ENCODE measurements around the gene DPY30. TPM values are rescaled to one million over a fixed set of nuclear protein-coding genes. Genes with fewer than 3 reads are reported as not detected.

The DPY30 gene
- total and polyA plus RNA-seq, 7 experiments from 2014 or later, result 21.4 to 169 (median 52.1) TPM

DNA sequence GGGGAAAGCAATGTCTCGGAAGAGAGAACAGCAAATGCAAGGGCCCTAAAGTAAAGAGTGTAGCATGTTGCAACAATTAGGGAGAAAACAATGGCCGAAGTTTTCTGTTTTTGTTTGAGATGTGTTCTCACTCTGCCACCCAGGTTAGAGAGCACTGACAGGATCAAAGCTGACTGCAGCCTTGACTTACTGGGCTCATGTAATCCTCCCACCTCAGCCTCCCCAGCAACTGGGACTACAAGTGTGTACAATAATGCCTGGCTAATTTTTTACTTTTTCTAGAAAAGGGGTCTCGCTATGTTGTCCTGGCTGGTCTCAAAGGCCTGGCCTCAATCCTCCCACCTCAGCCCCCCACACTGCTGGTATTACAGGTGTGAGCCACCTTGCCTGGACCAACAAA, 52.7 kb downstream of the DPY30 start:
- ATAC-seq, result no peak
- intact Hi-C loops (cut with micrococcal nuclease), result no loop called here

DNA sequence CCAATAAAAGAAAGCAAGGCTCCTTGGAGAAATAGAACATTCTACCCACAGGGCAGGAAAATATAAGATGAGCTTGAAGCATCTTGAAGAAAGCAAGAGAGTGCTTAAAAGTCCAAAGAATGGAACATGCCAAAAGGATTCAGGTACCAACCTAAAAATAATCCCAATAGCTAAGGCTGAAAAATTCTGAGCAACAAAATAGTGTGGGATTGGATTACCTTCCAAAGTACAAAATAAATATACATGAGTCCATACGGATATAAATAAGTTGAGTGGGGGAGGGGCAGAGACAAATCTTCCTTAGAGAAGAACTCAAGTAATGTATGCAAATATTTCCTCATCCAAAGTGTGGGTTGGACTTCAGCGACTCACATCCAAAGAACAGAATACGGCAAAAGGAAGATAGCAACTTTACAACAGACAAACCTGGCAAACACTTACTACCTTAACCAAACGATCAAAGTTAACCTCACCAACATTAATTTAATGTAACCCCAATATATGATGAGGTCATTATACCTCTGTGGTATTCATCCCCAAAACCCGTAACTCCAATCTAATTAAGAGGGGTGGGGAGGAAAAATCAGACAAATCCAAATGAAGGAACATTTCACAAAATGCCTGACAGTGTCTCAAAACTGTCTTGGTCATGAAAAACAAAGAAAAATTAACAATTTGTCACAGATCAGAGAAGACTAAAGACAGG, 55.7 kb downstream of the DPY30 start:
- Mint-ChIP-seq H3K36me3 (peaks cover 0 to 25% (median 9%) of the 10 kb centered on the region in 5 donors), H3K27ac (peak overlapping the region in 1 of 9 donors; percentile 15), H3K9me3 (peaks cover 0 to 1% (median 0%) of the 10 kb centered on the region in 11 donors), H3K4me1 (peaks cover 23 to 49% (median 45%) of the 10 kb centered on the region in 7 donors), H3K27me3 (no peaks in the 10 kb centered on the region), H3K4me3 (no peak overlapping the region)
- no peak for ATAC-seq
- no peaks in the 10 kb centered on the region for H3K36me3 ChIP-seq (ENCODE audit: control insufficient read depth in 2 of 3, insufficient read depth in 3 of 3, low read length in 3 of 3)
- H3K9me3 ChIP-seq (ENCODE audit: control insufficient read depth in 2 of 3, low read length in 3 of 3), result no peaks in the 10 kb centered on the region
- intact Hi-C loops (cut with micrococcal nuclease), result no loop called here
- no peak overlapping the region for H3K4me3 ChIP-seq (ENCODE audit: low read length)
- H3K4me1 ChIP-seq (ENCODE audit: control insufficient read depth in 2 of 2, insufficient read depth in 2 of 2, low read length in 2 of 2), result peaks cover 0 to 8% of the 10 kb centered on the region in 2 donors
- no peaks in the 10 kb centered on the region for H3K27me3 ChIP-seq (ENCODE audit: control insufficient read depth in 2 of 2, insufficient read depth in 2 of 2, low read length in 2 of 2)
- ChIA-PET CTCF (no interaction called here), POLR2A (interaction anchor here (0.6 kb wide), 1 partner anchor 8 kb away, joined by 3 read pairs; no protein-coding TSS in a partner anchor)
- DNase-seq, result no peak
- no peak overlapping the region for H3K27ac ChIP-seq (ENCODE audit: low read depth, low read length)

More for the DNA sequence above, 52.7 kb downstream of the DPY30 start:
- no peak for DNase-seq
- Mint-ChIP-seq H3K4me1 (peaks cover 16 to 48% (median 35%) of the 10 kb centered on the region in 7 donors), H3K36me3 (peaks cover 0 to 32% (median 9%) of the 10 kb centered on the region in 5 donors), H3K4me3 (no peak overlapping the region), H3K27me3 (no peaks in the 10 kb centered on the region), H3K27ac (peak overlapping the region in 6 of 9 donors; percentile 26 to 90 (median 57)), H3K9me3 (no peaks in the 10 kb centered on the region)
- CTCF ChIA-PET, result no interaction called here
- Histone ChIP-seq H3K27ac (ENCODE audit: low read depth, low read length) (no peak overlapping the region), H3K27me3 (ENCODE audit: control insufficient read depth in 2 of 2, insufficient read depth in 2 of 2, low read length in 2 of 2) (no peaks in the 10 kb centered on the region), H3K9me3 (ENCODE audit: control insufficient read depth in 2 of 3, low read length in 3 of 3) (no peaks in the 10 kb centered on the region), H3K36me3 (ENCODE audit: control insufficient read depth in 2 of 3, insufficient read depth in 3 of 3, low read length in 3 of 3) (no peaks in the 10 kb centered on the region), H3K4me3 (ENCODE audit: low read length) (no peak overlapping the region), H3K4me1 (ENCODE audit: control insufficient read depth in 2 of 2, insufficient read depth in 2 of 2, low read length in 2 of 2) (peaks cover 0 to 2% of the 10 kb centered on the region in 2 donors)
- POLR2A ChIA-PET, result no interaction called here

DNA sequence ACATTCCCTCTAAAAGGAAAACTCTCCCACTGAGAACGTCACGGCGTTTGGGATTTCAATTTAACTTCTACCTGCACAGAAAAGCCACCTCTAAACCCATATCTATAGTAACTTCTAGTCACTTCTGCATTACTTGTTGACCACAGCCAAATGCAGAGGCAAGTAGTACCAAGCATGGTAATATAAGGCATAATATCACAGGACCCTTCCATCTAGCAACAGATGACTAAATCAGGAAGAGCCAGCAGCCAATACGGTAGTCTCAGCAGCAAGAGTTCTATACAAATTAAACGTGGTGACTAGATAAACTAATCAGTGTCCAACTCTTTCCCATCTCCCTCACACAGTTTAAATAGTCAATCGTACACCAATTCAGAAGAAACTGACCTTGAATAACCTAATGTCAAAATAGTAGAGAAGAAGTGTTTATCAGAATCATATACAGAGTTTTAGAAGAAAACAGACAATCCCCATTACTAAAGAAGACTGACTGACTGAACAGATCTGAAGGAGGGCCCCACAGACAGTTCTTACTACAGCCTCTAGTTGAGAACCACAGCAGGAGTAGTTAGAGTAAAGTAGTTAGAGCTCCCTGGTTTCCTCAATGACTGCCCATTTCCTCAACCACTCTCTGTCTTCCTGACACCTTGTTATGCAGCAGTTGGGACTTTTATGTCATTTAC, 58.8 kb downstream of the DPY30 start:
- H3K4me3 ChIP-seq (ENCODE audit: low read length), result no peak overlapping the region

DNA sequence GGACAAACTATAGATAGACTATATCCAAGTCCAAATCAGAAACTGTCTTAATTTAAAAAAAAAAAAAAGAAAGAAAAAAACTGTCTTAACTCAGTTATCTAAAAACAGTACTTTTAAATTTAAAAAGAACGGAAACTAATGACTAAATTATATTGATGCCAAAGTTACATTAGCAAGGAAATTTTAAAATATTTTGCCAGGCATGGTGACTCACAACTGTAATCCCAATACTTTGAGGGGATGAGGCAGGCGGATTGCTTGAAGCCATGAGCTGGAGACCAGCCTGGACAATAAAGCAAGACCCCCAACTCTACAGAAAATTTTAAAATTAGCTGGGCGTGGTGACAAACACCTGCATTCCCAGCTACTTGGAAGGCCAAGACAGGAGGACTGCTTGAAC, 59.6 kb downstream of the DPY30 start:
- H3K27ac Mint-ChIP-seq, result no peak overlapping the region
- H3K9me3 ChIP-seq (ENCODE audit: control insufficient read depth in 2 of 3, low read length in 3 of 3), result no peaks in the 10 kb centered on the region
- no peaks in the 10 kb centered on the region for H3K27me3 ChIP-seq (ENCODE audit: control insufficient read depth in 2 of 2, insufficient read depth in 2 of 2, low read length in 2 of 2)
- ATAC-seq (no peak), DNase-seq (no peak)
- no peak overlapping the region for H3K27ac ChIP-seq (ENCODE audit: low read depth, low read length)
- no peak overlapping the region for H3K4me3 Mint-ChIP-seq
- CTCF ChIA-PET, result no interaction called here
- no peak overlapping the region for H3K4me3 ChIP-seq (ENCODE audit: low read length)
- peaks cover 0 to 8% of the 10 kb centered on the region in 2 donors for H3K4me1 ChIP-seq (ENCODE audit: control insufficient read depth in 2 of 2, insufficient read depth in 2 of 2, low read length in 2 of 2)
- H3K4me1 Mint-ChIP-seq, result peaks cover 19 to 47% (median 37%) of the 10 kb centered on the region in 7 donors
- intact Hi-C loops (cut with micrococcal nuclease), result loop anchor here in 1 of 2 donors (2.0 kb wide), 1 partner anchor 29 kb away; no protein-coding TSS in a partner anchor
- H3K36me3 ChIP-seq (ENCODE audit: control insufficient read depth in 2 of 3, insufficient read depth in 3 of 3, low read length in 3 of 3), result no peaks in the 10 kb centered on the region
- H3K27me3 Mint-ChIP-seq, result no peaks in the 10 kb centered on the region
- peaks cover 0 to 3% (median 0%) of the 10 kb centered on the region in 11 donors for H3K9me3 Mint-ChIP-seq
- POLR2A ChIA-PET, result no interaction called here
- peaks cover 0 to 19% (median 11%) of the 10 kb centered on the region in 5 donors for H3K36me3 Mint-ChIP-seq

More for the DNA sequence above, 58.8 kb downstream of the DPY30 start:
- Mint-ChIP-seq H3K9me3 (peaks cover 0 to 3% (median 0%) of the 10 kb centered on the region in 11 donors), H3K36me3 (peaks cover 0 to 19% (median 11%) of the 10 kb centered on the region in 5 donors), H3K4me1 (peaks cover 19 to 44% (median 34%) of the 10 kb centered on the region in 7 donors), H3K4me3 (peak overlapping the region in 8 of 10 donors; percentile 4 to 52 (median 14)), H3K27me3 (no peaks in the 10 kb centered on the region), H3K27ac (peak overlapping the region in 7 of 9 donors; percentile 8 to 80 (median 40))
- ATAC-seq, result peak; percentile 94
- POLR2A ChIA-PET, result no interaction called here
- H3K27ac ChIP-seq (ENCODE audit: low read depth, low read length), result no peak overlapping the region
- H3K4me1 ChIP-seq (ENCODE audit: control insufficient read depth in 2 of 2, insufficient read depth in 2 of 2, low read length in 2 of 2), result peaks cover 0 to 8% of the 10 kb centered on the region in 2 donors
- intact Hi-C loops (cut with micrococcal nuclease), result loop anchor here in 1 of 2 donors (2.0 kb wide), 1 partner anchor 28 kb away; no protein-coding TSS in a partner anchor
- no peaks in the 10 kb centered on the region for H3K27me3 ChIP-seq (ENCODE audit: control insufficient read depth in 2 of 2, insufficient read depth in 2 of 2, low read length in 2 of 2)
- CTCF ChIA-PET, result no interaction called here
- H3K36me3 ChIP-seq (ENCODE audit: control insufficient read depth in 2 of 3, insufficient read depth in 3 of 3, low read length in 3 of 3), result no peaks in the 10 kb centered on the region
- peak in 4 of 9 donors; percentile 16 to 28 (median 19) for DNase-seq
- H3K9me3 ChIP-seq (ENCODE audit: control insufficient read depth in 2 of 3, low read length in 3 of 3), result no peaks in the 10 kb centered on the region

DNA sequence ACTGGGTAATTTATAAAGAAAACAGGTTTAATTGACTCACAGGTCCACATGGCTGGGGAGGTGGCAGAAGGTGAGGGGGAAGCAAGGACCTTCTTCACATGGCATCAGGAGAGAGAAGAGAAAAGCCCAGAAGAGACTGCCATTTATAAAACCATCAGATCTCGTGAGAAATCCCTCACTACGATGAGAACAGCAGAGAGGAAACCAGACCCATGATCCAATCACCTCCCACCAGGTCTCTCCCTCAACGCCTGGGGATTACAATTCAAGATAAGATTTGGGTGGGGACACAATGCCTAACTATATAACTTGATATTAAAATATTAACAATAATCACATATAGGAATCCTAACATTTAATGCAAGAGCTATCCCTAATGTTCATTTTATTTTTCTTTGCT, 60.6 kb downstream of the DPY30 start:
- Histone ChIP-seq H3K9me3 (ENCODE audit: control insufficient read depth in 2 of 3, low read length in 3 of 3) (no peaks in the 10 kb centered on the region), H3K27ac (ENCODE audit: low read depth, low read length) (no peak overlapping the region), H3K27me3 (ENCODE audit: control insufficient read depth in 2 of 2, insufficient read depth in 2 of 2, low read length in 2 of 2) (no peaks in the 10 kb centered on the region), H3K4me1 (ENCODE audit: control insufficient read depth in 2 of 2, insufficient read depth in 2 of 2, low read length in 2 of 2) (peaks cover 0 to 8% of the 10 kb centered on the region in 2 donors), H3K4me3 (ENCODE audit: low read length) (no peak overlapping the region), H3K36me3 (ENCODE audit: control insufficient read depth in 2 of 3, insufficient read depth in 3 of 3, low read length in 3 of 3) (no peaks in the 10 kb centered on the region)
- ATAC-seq (no peak), DNase-seq (no peak)
- intact Hi-C loops (cut with micrococcal nuclease), result no loop called here
- H3K4me3 Mint-ChIP-seq, result peak overlapping the region in 1 of 10 donors; percentile 17
- H3K36me3 Mint-ChIP-seq, result peaks cover 0 to 13% (median 8%) of the 10 kb centered on the region in 5 donors
- H3K27ac Mint-ChIP-seq, result no peak overlapping the region
- peaks cover 0 to 3% (median 0%) of the 10 kb centered on the region in 11 donors for H3K9me3 Mint-ChIP-seq
- CTCF ChIA-PET, result no interaction called here
- H3K27me3 Mint-ChIP-seq, result no peaks in the 10 kb centered on the region
- POLR2A ChIA-PET, result no interaction called here
- H3K4me1 Mint-ChIP-seq, result peaks cover 17 to 50% (median 38%) of the 10 kb centered on the region in 7 donors

DNA sequence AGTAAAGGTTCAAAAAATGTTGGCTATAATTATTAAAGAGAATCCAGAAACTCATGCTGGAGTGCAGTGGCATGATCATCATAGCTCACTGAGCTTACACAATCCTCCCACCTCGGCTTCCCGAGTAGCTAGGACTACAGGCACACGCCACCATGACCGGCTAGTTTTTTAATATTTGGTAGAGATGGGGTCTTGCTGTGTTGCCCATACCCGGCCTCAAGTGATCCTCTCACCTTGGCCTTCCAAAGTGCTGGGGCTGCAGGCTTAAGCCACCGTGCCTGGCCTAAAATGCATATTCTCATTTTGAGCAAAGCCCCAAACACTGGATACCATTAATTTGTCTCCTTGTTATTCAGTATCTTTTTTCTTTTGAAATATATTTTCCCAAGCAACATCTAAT, 61.2 kb downstream of the DPY30 start:
- intact Hi-C loops (cut with micrococcal nuclease), result no loop called here

More for the DNA sequence above, 61.2 kb downstream of the DPY30 start:
- H3K4me1 ChIP-seq (ENCODE audit: control insufficient read depth in 2 of 2, insufficient read depth in 2 of 2, low read length in 2 of 2), result peaks cover 0 to 8% of the 10 kb centered on the region in 2 donors
- Mint-ChIP-seq H3K9me3 (peaks cover 0 to 3% (median 0%) of the 10 kb centered on the region in 11 donors), H3K4me1 (peaks cover 17 to 51% (median 38%) of the 10 kb centered on the region in 7 donors), H3K4me3 (no peak overlapping the region), H3K36me3 (peaks cover 0 to 11% (median 5%) of the 10 kb centered on the region in 5 donors), H3K27me3 (no peaks in the 10 kb centered on the region), H3K27ac (no peak overlapping the region)
- DNase-seq, result no peak
- H3K27ac ChIP-seq (ENCODE audit: low read depth, low read length), result no peak overlapping the region
- H3K4me3 ChIP-seq (ENCODE audit: low read length), result no peak overlapping the region
- H3K9me3 ChIP-seq (ENCODE audit: control insufficient read depth in 2 of 3, low read length in 3 of 3), result no peaks in the 10 kb centered on the region
- H3K36me3 ChIP-seq (ENCODE audit: control insufficient read depth in 2 of 3, insufficient read depth in 3 of 3, low read length in 3 of 3), result no peaks in the 10 kb centered on the region
- no peaks in the 10 kb centered on the region for H3K27me3 ChIP-seq (ENCODE audit: control insufficient read depth in 2 of 2, insufficient read depth in 2 of 2, low read length in 2 of 2)
- ATAC-seq, result no peak
- ChIA-PET CTCF (no interaction called here), POLR2A (interaction anchor here (0.6 kb wide), 1 partner anchor 134 kb away, joined by 3 read pairs; no protein-coding TSS in a partner anchor)

Measured in naive thymus-derived CD4-positive, alpha-beta T cell (primary cell).